Measurements from ENCODE around the gene APRT. TPM values are rescaled to one million over a fixed set of nuclear protein-coding genes. Genes with fewer than 3 reads are reported as not detected.

Gene APRT
- total RNA-seq, 2 donors from 2014 or later, result 200 to 230 TPM

GRCh38 chr16:88774544-88775393 lies 37.0 kb downstream of the APRT start:
- peaks cover 25% of the 10 kb centered on the region for H3K4me1 ChIP-seq (ENCODE audit: control insufficient read depth, insufficient read depth, low read length)

GRCh38 chr16:88773812-88774291 lies 37.9 kb downstream of the APRT start:
- WGBS, 2 experiments (ENCODE audit: insufficient coverage in 1 of 2, insufficient read length in 1 of 2), result 60 to 63% methylated on average over 2 to 12 of the region's 12 CpGs
- H3K4me1 ChIP-seq (ENCODE audit: control insufficient read depth, insufficient read depth, low read length), result peaks cover 24% of the 10 kb centered on the region

More at GRCh38 chr16:88774544-88775393, 37.0 kb downstream of the APRT start:
- Histone ChIP-seq H3K4me3 (ENCODE audit: low read length) (no peak overlapping the region), H3K27me3 (ENCODE audit: control insufficient read depth, insufficient read depth, low read length, poor library complexity, severe bottlenecking) (no peaks in the 10 kb centered on the region), H3K9me3 (ENCODE audit: control insufficient read depth, low read length) (no peaks in the 10 kb centered on the region), H3K36me3 (ENCODE audit: control insufficient read depth, insufficient read depth, low read length) (no peaks in the 10 kb centered on the region), H3K27ac (ENCODE audit: low read depth, low read length) (no peak overlapping the region), H3K9ac (ENCODE audit: extremely low read depth, low read length, poor library complexity, severe bottlenecking) (no peak overlapping the region)
- TF ChIP-seq CTCF (conservative IDR thresholded peaks at IDR 0.05), result no peak
- H3K4me1 Mint-ChIP-seq, result peaks cover 22% of the 10 kb centered on the region
- DNase-seq, result no peak
- peaks cover 2% of the 10 kb centered on the region for H3K27me3 Mint-ChIP-seq (ENCODE audit: insufficient read depth)
- no peak overlapping the region for H3K27ac Mint-ChIP-seq
- no peak overlapping the region for H3K4me3 Mint-ChIP-seq
- no peaks in the 10 kb centered on the region for H3K9me3 Mint-ChIP-seq
- WGBS, 2 experiments (ENCODE audit: insufficient coverage in 1 of 2, insufficient read length in 1 of 2), result 93 to 94% methylated on average over 25 to 32 of the region's 32 CpGs
- H3K36me3 Mint-ChIP-seq (ENCODE audit: low read depth), result no peaks in the 10 kb centered on the region

More at GRCh38 chr16:88773812-88774291, 37.9 kb downstream of the APRT start:
- peaks cover 2% of the 10 kb centered on the region for H3K27me3 Mint-ChIP-seq (ENCODE audit: insufficient read depth)
- TF ChIP-seq CTCF (conservative IDR thresholded peaks at IDR 0.05), result no peak
- DNase-seq, result peak; percentile 83
- no peak overlapping the region for H3K9ac ChIP-seq (ENCODE audit: extremely low read depth, low read length, poor library complexity, severe bottlenecking)
- H3K27ac Mint-ChIP-seq, result no peak overlapping the region
- H3K36me3 ChIP-seq (ENCODE audit: control insufficient read depth, insufficient read depth, low read length), result no peaks in the 10 kb centered on the region
- no peaks in the 10 kb centered on the region for H3K9me3 Mint-ChIP-seq
- no peaks in the 10 kb centered on the region for H3K36me3 Mint-ChIP-seq (ENCODE audit: low read depth)
- H3K27me3 ChIP-seq (ENCODE audit: control insufficient read depth, insufficient read depth, low read length, poor library complexity, severe bottlenecking), result no peaks in the 10 kb centered on the region
- no peak overlapping the region for H3K27ac ChIP-seq (ENCODE audit: low read depth, low read length)
- H3K9me3 ChIP-seq (ENCODE audit: control insufficient read depth, low read length), result no peaks in the 10 kb centered on the region
- peaks cover 25% of the 10 kb centered on the region for H3K4me1 Mint-ChIP-seq
- no peak overlapping the region for H3K4me3 ChIP-seq (ENCODE audit: low read length)
- no peak overlapping the region for H3K4me3 Mint-ChIP-seq

All from endodermal cell (in vitro differentiated cells).